SKM-1 (cell line): Measurements from ENCODE around the gene ITGAE.

Source experiments
- DNase-seq: peaks from one replicate; lab custom pipeline; 2025; ENCODE audit not compliant: unreplicated experiment; lab: John Stamatoyannopoulos, UW

The ITGAE gene

DNA sequence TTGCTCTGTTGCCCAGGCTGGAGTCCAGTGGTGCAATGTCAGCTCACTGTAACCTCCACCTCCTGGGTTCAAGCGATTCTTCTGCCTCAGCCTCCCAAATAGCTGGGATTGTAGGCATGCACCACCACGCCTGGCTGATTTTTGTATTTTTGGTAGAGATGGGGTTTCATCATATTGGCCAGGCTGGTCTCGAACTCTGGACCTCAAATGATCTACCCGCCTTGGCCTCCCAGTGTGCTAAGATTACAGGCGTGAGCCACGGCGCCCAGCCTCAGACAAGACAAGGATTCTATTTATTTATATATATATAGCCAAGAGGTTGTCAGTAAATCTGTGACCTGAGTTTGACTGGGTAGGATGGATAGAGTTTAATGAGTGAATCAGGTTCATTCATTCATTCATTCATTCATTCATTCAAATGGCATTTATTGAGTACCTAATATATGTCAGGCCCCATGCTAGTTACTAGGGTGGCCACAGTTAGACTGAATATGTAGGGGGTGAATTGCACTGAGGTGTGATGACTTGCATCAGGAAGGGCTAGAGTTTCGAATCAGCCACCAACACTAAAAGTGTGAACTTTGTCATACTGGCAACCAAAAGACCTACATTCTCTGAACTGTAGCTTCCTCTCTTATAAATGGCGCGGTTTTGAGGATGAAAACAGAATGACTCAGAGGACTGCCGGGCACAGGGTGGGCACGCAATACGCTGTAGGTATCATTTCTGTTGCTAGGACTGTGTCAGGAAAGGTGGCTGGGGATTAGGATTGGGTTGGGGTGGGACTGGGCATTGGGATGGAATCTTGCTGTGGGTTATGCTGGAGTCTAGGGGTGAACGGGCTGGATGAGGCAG is 37.8 kb downstream of the ITGAE start:
- no peak for DNase-seq

DNA sequence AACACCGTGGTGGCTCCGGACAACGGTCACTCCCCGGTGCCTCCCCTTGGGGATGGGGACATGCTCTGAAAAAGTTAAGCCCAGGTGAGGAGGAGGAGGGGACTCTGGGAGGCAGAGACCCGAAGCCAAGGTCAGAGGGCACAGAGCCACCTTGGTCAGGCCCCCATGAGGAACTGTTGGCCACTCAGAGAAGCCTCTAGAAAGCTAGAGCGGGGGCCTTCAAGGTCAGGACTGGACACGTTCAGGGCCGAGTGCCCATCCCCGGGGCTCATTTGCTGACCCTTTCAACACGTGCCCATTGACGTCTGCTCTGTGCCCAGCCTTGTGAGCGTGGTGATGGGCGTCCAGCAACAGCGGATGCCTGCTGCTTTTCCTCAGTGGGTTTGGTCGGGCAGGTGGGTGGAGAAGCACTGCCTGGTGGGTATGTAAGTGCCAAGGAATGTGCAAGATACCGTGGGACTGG is 39.0 kb downstream of the ITGAE start:
- no peak for DNase-seq

- DNase-seq, result no peak
Measured at GRCh38 chr17:3761036-3761917, 39.7 kb downstream of the ITGAE start.

DNA sequence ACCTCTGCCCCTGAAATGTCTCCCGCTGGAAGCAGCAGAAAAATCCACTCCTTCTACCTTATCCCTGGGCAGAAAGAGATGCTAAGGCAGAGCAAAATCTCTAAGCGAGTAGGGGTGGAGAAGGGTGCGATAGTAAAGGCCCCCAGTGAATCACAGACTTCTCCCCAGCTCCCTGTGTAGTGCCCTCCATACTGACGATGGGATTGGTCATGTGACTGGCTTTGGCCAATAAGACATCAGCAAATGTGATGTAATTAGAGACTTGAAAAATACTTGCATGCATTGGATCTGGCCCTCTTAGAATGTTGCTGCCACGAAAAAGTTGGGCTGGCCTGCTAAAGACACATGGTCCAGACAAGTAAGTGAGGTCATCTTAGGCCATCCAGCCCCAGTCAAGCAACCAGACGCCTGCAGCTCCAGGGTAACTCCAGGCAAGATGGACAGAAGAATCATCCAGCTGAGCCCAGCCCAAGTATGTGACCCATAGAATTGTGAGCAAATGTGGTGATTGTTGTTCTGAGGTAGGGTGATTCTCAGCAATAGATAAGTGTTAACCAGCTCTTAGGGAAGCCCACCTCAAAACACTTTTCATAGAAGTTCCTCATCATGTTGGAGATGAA is 41.3 kb downstream of the ITGAE start:
- no peak for DNase-seq

DNA sequence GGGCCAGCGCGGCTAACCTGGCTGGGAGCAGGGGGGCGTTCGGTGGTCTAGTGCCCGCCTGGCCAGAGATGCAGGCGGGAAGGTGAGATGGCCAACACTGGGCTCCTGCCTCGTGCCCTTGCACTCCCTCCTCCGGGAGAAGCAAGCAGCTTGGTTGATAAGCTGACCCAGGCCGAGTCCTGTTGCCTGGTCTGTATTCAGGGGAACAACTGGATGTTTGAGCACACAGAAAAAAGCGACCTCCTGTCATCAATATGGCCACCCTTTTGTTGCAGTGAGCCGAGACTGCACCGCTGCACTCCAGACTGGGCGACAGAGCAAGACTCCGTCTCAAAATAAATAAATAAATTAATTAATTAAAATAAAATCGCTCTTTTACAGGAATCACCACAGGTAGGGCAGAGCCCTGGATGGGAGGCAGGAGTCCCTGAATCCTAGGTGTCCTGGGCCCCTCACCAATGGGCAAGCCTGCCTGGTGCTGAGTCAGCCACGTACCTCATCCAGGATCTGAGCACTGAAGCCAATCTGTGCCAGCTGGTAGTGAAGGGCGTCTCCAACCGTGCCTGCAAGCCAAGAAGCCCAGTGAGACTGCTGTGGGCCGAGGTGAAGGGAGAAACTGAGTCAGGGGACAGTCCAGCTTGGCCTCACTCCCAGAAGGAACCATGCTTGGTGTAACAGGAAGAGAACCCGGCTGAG is 45.5 kb downstream of the ITGAE start:
- no peak for DNase-seq

DNA sequence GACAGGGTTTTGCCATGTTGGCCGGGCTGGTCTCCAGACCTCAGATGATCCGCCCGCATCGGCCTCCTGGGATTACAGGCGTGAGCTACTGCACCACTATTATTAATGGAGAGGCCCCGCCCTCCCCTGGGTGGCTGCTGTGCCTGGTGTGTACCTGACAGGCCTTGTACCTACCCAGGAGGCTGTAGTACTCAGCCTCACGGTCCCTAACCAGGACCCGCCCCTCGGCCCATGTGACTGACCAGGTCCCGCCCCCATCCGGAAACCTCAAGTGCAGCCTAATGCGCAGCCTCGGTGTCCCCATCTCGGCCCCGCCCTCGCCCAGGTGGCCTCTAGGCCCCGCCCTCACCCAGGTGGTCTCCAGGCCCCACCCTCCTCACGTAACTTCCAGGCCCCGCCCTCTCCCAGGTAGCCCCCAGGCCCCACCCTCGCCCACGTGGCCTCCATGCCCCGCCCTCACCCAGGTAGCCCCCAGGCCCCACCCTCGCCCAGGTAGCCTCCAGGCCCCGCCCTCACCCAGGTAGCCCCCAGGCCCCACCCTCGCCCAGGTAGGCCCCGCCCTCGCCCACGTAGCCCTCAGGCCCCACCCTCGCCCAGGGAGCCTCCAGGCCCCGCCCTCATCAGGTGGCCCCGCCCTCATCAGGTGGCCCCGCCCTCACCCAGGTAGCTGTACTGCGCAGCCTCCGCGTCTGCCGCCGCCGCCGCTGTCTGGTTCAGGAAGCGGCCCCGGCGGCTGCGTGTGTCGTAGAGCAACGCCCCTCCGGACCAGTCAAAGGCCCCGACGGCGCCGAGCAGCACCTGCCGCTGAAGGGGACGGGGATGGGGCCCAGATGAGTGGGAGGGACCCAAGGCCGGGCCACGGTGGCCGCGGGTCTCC is 46.3 kb downstream of the ITGAE start:
- no peak for DNase-seq

- no peak for DNase-seq
Measured at GRCh38 chr17:3754066-3754457, 46.9 kb downstream of the ITGAE start.

- no peak for DNase-seq
Measured at GRCh38 chr17:3753624-3754023, 47.4 kb downstream of the ITGAE start.

- DNase-seq, result no peak
Measured at GRCh38 chr17:3751836-3752235, 49.2 kb downstream of the ITGAE start.

DNA sequence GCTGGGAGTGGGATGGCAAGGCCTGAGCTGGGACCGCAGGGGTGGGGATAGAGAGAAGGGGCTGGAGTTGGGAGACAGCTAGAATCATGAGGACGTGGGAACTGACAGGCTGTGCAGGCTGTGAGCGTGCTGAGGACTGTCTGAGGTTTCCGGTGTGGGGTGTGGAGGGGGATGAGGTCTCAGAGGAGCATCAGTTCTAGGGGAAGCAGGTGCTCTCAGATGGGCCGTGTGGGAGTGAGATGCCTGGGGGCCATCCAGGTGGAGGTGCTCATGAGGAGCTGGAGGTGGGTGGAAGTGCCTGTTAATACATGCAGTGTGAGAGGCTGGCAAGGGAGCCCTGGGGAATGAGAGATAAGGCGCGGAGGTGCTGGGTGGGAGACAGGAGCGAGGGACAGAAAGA is 50.1 kb downstream of the ITGAE start:
- no peak for DNase-seq

GRCh38 chr17:3750296-3750695 is 50.7 kb downstream of the ITGAE start:
- DNase-seq, result no peak

DNA sequence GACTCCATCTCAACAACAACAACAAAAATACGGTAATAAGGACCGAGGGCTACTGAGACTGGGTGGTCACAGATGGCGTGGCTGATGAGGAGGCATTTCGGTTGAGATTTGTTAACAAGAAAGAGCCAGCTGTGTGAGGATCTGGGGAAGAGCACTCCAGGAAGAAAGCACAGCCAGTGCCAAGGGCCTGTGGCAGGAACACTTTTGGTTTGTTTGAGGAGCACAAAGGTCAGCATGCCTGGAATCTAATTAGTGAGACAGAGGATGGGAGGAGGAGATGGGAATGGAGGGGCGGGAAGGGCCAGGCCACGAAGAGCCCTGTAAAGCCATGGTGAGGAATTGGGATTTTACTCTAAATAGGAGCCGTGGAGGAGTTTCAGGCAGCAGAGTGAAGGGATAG is 52.4 kb downstream of the ITGAE start:
- DNase-seq, result no peak

- no peak for DNase-seq
Measured at GRCh38 chr17:3747805-3748204, 53.2 kb downstream of the ITGAE start.

- no peak for DNase-seq
Measured at GRCh38 chr17:3745071-3745470, 55.9 kb downstream of the ITGAE start.

GRCh38 chr17:3744014-3744413 is 57.0 kb downstream of the ITGAE start:
- no peak for DNase-seq

DNA sequence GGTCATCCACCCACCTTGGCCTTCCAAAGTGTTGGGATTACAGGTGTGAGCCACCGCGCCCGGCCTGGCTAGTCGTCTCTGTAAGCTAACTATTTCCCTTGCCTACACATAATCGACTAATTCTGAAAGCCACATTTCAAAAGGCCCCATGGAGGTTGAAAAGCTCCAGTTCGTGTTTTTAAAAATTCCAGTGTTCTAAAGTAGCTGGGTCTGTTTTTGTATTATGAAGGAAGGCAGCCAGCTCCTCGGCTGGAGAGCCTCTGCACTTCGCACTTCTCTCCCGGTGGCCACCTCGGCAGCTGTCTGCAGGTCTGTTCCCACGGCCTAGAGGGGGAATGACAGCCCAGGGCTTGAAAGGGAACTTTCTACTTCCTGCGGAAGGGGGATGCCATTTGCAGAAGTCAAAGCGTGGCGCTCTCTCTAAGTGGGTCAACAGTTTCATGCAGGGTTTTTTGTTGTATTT is 60.3 kb downstream of the ITGAE start:
- no peak for DNase-seq

GRCh38 chr17:3739422-3740124 is 61.4 kb downstream of the ITGAE start:
- no peak for DNase-seq

- DNase-seq, result no peak
Measured at GRCh38 chr17:3738562-3739295, 62.3 kb downstream of the ITGAE start.

DNA sequence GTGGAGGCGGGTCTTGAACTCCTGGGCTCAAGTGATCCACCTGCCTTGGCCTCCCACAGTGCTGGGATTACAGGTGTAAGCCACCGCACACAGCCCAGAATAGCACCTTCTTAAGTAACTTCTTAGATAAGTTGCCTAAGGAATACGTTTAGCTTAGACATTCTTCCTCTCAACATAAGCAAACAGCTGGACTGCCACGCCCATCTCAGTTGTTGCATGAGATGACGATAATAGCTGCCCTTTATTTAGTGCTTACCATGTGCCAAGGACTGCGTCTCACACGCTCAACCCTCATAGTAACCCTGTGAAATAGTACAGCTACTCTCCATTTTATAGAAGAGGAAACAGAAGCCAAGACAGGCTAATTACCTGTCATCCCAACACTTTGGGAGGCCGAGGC is 65.5 kb downstream of the ITGAE start:
- no peak for DNase-seq
